Caco-2 (cell line): ENCODE data around the gene C17orf114.

ENCODE experiments used
- BruUV-seq: library from RNA; stranded (reverse); fragments of 400-500 nt; replicated peaks from 2 replicates; lab custom pipeline; 2021; lab: Mats Ljungman, UMichigan
- CTCF ChIA-PET: fragments of 300-600 bp; sonication (Branson Sonifier 250); formaldehyde crosslinking; loops from one replicate; lab custom pipeline; 2022; ENCODE audit warnings: antibody characterized with exemption; lab: Charles Lee
- POLR2A ChIA-PET: fragments of 300-600 bp; sonication (Branson Sonifier 250); formaldehyde crosslinking; loops from one replicate; lab custom pipeline; 2022; ENCODE audit warnings: antibody characterized with exemption; lab: Charles Lee
- DNase-seq, 2 experiments: peaks; one replicate each; pipeline versions ENCODE4 v3.0.0 to v3.0.0-alpha.2; 2020 to 2022
- H3K27me3 ChIP-seq: replicated peaks from 2 replicates; pipeline ENCODE4 v1.6.0; 2011; ENCODE audit warnings: low read length; ENCODE audit not compliant: control insufficient read depth, insufficient read depth
- H3K36me3 ChIP-seq: 2 replicates; pipeline ENCODE4 v1.5.1; 2011; ENCODE audit warnings: low read length; ENCODE audit not compliant: control insufficient read depth, insufficient read depth
- H3K4me1 ChIP-seq: fragments of 250-450 bp; sonication (Bioruptor Pico); 2 replicates; pipeline ENCODE4 v1.5.1; 2020; ENCODE audit warnings: mild to moderate bottlenecking
- H3K4me3 ChIP-seq: 2 replicates; pipeline ENCODE4 v1.5.1; 2011; ENCODE audit warnings: low read depth, mild to moderate bottlenecking, control low read depth, low read length
- H3K9me3 ChIP-seq: fragments of 250-450 bp; sonication (Bioruptor Pico); 2 replicates; pipeline ENCODE4 v1.5.1; 2020; ENCODE audit warnings: mild to moderate bottlenecking, moderate library complexity
- H3K27ac Mint-ChIP-seq: one replicate; pipeline ENCODE4 v1.8.0; 2022; ENCODE audit warnings: mixed read lengths; ENCODE audit not compliant: unreplicated experiment
- H3K27me3 Mint-ChIP-seq: one replicate; pipeline ENCODE4 v1.8.0; 2022; ENCODE audit warnings: mixed read lengths; ENCODE audit not compliant: insufficient read depth, unreplicated experiment
- H3K36me3 Mint-ChIP-seq: one replicate; pipeline ENCODE4 v1.8.0; 2022; ENCODE audit warnings: mild to moderate bottlenecking, mixed read lengths; ENCODE audit not compliant: insufficient read depth, unreplicated experiment
- H3K4me1 Mint-ChIP-seq: one replicate; pipeline ENCODE4 v1.8.0; 2022; ENCODE audit warnings: low read depth, mixed read lengths; ENCODE audit not compliant: unreplicated experiment
- H3K4me3 Mint-ChIP-seq: one replicate; pipeline ENCODE4 v1.8.0; 2022; ENCODE audit warnings: mild to moderate bottlenecking, moderate library complexity, mixed read lengths; ENCODE audit not compliant: unreplicated experiment
- H3K9me3 Mint-ChIP-seq: one replicate; pipeline ENCODE4 v1.8.0; 2022; ENCODE audit warnings: mixed read lengths; ENCODE audit not compliant: unreplicated experiment
- intact Hi-C: fragments of 100-400 bp; cut with micrococcal nuclease; formaldehyde crosslinking; loops from one replicate; pipeline ENCODE4 v1.10.0; 2022; ENCODE audit not compliant: unreplicated experiment
- TF ChIP-seq, protein P1 (sequence below), 2 experiments: fragments of 200-600 bp in 1 of 2; IDR thresholded peaks; 1 replicate in 1 of 2; 2 replicates in 1 of 2; pipeline versions ENCODE4 v1.5.1 to v1.8.0; 2011 to 2022; ENCODE audit warnings: antibody characterized with exemption in 1 of 2, control low read depth in 1 of 2, inconsistent platforms in 1 of 2, low read depth in 1 of 2, low read length in 1 of 2, mild to moderate bottlenecking in 1 of 2, moderate library complexity in 1 of 2; ENCODE audit not compliant: insufficient read depth in 1 of 2, severe bottlenecking in 1 of 2, unreplicated experiment in 1 of 2

C17orf114 gene

DNA sequence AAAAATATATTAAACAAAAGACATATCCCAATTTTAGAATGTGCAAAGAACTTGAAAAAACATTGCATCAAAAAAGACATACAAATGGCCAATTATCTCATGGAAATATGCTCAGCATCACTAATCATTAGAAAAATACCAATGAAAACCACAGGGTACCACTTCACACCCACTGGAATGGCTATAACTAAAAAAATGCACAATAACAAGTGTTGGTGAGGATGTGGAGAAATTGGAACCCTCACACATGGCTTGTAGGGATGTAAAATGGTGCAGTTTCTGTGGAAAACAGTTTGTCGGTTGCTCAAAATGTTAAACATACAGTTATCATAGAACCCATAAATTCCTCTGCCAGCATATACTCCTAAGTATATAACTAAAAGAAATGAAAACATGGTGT, 7.0 kb downstream of the C17orf114 start:
- intact Hi-C loops, result no loop called here

GRCh38 chr17:4790705-4791088, 11.4 kb downstream of the C17orf114 start:
- Mint-ChIP-seq H3K36me3 (peaks cover 16% of the 10 kb centered on the region), H3K4me3 (peak overlapping the region; percentile 90), H3K9me3 (no peaks in the 10 kb centered on the region), H3K27ac (peak overlapping the region; percentile 86), H3K4me1 (peaks cover 6% of the 10 kb centered on the region), H3K27me3 (no peaks in the 10 kb centered on the region)
- intact Hi-C loops, result loop anchor here (1.0 kb wide), 1 partner anchor 59 kb away; the partner anchor contains the start of gene MED11
- DNase-seq, result no peak
- TF ChIP-seq, protein P1, sequence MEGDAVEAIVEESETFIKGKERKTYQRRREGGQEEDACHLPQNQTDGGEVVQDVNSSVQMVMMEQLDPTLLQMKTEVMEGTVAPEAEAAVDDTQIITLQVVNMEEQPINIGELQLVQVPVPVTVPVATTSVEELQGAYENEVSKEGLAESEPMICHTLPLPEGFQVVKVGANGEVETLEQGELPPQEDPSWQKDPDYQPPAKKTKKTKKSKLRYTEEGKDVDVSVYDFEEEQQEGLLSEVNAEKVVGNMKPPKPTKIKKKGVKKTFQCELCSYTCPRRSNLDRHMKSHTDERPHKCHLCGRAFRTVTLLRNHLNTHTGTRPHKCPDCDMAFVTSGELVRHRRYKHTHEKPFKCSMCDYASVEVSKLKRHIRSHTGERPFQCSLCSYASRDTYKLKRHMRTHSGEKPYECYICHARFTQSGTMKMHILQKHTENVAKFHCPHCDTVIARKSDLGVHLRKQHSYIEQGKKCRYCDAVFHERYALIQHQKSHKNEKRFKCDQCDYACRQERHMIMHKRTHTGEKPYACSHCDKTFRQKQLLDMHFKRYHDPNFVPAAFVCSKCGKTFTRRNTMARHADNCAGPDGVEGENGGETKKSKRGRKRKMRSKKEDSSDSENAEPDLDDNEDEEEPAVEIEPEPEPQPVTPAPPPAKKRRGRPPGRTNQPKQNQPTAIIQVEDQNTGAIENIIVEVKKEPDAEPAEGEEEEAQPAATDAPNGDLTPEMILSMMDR (IDR thresholded peaks at IDR 0.05; ENCODE audit: insufficient read depth in 1 of 2, low read depth in 1 of 2, low read length in 1 of 2, severe bottlenecking in 1 of 2, unreplicated experiment in 1 of 2), result no peak
- CTCF ChIA-PET, result interaction anchor here (1.5 to 4.0 kb wide), 6 partner anchors 12 to 176 kb away, joined by 6 to 31 read pairs (median 16); partner anchors contain the start of genes ARRB2, MED11, PLD2 and SPAG7
- BruUV-seq, result no TSS peak
- Histone ChIP-seq H3K4me1 (peaks cover 10% of the 10 kb centered on the region), H3K4me3 (peak overlapping the region; percentile 70), H3K9me3 (no peaks in the 10 kb centered on the region), H3K36me3 (no peaks in the 10 kb centered on the region), H3K27me3 (no peaks in the 10 kb centered on the region)
- POLR2A ChIA-PET, result interaction anchor here (0.5 to 1.5 kb wide), 8 partner anchors 18 to 118 kb away, joined by 3 to 7 read pairs (median 4); partner anchors contain the start of gene ARRB2

More for the DNA sequence above, 7.0 kb downstream of the C17orf114 start:
- CTCF ChIA-PET, result no interaction called here
- H3K4me3 Mint-ChIP-seq, result no peak overlapping the region
- no peaks in the 10 kb centered on the region for H3K27me3 Mint-ChIP-seq
- H3K27ac Mint-ChIP-seq, result no peak overlapping the region
- no peaks in the 10 kb centered on the region for H3K9me3 Mint-ChIP-seq
- TF ChIP-seq, protein P1 (IDR thresholded peaks at IDR 0.05; ENCODE audit: insufficient read depth in 1 of 2, low read depth in 1 of 2, low read length in 1 of 2, severe bottlenecking in 1 of 2, unreplicated experiment in 1 of 2), result no peak
- H3K9me3 ChIP-seq, result no peaks in the 10 kb centered on the region
- no peak for DNase-seq
- H3K4me3 ChIP-seq, result no peak overlapping the region; the same call in 1 of the 2 replicates
- no TSS peak for BruUV-seq
- H3K4me1 ChIP-seq, result no peaks in the 10 kb centered on the region
- H3K36me3 Mint-ChIP-seq, result peaks cover 16% of the 10 kb centered on the region
- POLR2A ChIA-PET, result no interaction called here
- no peaks in the 10 kb centered on the region for H3K36me3 ChIP-seq
- H3K4me1 Mint-ChIP-seq, result peaks cover 14% of the 10 kb centered on the region
- no peaks in the 10 kb centered on the region for H3K27me3 ChIP-seq

- Mint-ChIP-seq H3K9me3 (no peaks in the 10 kb centered on the region), H3K36me3 (peaks cover 15% of the 10 kb centered on the region), H3K4me1 (peaks cover 6% of the 10 kb centered on the region), H3K27me3 (no peaks in the 10 kb centered on the region), H3K27ac (peak overlapping the region; percentile 86), H3K4me3 (peak overlapping the region; percentile 90)
- intact Hi-C loops, result loop anchor here (1.0 kb wide), 1 partner anchor 59 kb away; the partner anchor contains the start of gene MED11
- Histone ChIP-seq H3K27me3 (no peaks in the 10 kb centered on the region), H3K4me3 (peak overlapping the region; percentile 70), H3K36me3 (no peaks in the 10 kb centered on the region), H3K4me1 (peaks cover 10% of the 10 kb centered on the region), H3K9me3 (no peaks in the 10 kb centered on the region)
- DNase-seq, result peak; percentile 77 to 87
- BruUV-seq, result no TSS peak
- TF ChIP-seq, protein P1 (IDR thresholded peaks at IDR 0.05; ENCODE audit: insufficient read depth in 1 of 2, low read depth in 1 of 2, low read length in 1 of 2, severe bottlenecking in 1 of 2, unreplicated experiment in 1 of 2), result peak; percentile 45 to 54
- POLR2A ChIA-PET, result interaction anchor here (0.5 to 1.5 kb wide), 9 partner anchors 17 to 180 kb away, joined by 3 to 7 read pairs (median 3); partner anchors contain the start of gene ARRB2
- CTCF ChIA-PET, result interaction anchor here (0.6 to 4.0 kb wide), 11 partner anchors 11 to 369 kb away, joined by 3 to 31 read pairs (median 9); partner anchors contain the start of genes ARRB2, MED11, PLD2 and SPAG7
These were observed 12.0 kb downstream of the C17orf114 start for GRCh38 chr17:4789951-4790704.
